PC-9 (cell line): ENCODE results near the gene CAMK2B. TPM values are rescaled to one million over a fixed set of nuclear protein-coding genes. Genes with fewer than 3 reads are reported as not detected.

Experiments used
- BruUV-seq: library from RNA; stranded (reverse); fragments of 400-500 nt; replicated peaks from 2 replicates; lab custom pipeline; 2021; lab: Mats Ljungman, UMichigan
- CTCF ChIA-PET: fragments of 300-600 bp; sonication (Branson Sonifier 250); formaldehyde crosslinking; loops from one replicate; lab custom pipeline; 2022; ENCODE audit warnings: antibody characterized with exemption; lab: Charles Lee
- POLR2A ChIA-PET: fragments of 300-600 bp; sonication (Branson Sonifier 250); formaldehyde crosslinking; loops from one replicate; lab custom pipeline; 2022; ENCODE audit warnings: antibody characterized with exemption; ENCODE audit not compliant: unreplicated experiment; lab: Charles Lee
- DNase-seq, 2 experiments: peaks; one replicate each; pipeline versions ENCODE4 v3.0.0 to v3.0.0-alpha.2; 2015 to 2022; ENCODE audit warnings: mixed read lengths in 1 of 2
- H2AFZ ChIP-seq: fragments of 200-600 bp; sonication (generic); 2 replicates; pipeline ENCODE4 v1.8.1; 2017; ENCODE audit warnings: antibody characterized with exemption
- H3F3A ChIP-seq: fragments of 200-600 bp; sonication (generic); 2 replicates; pipeline ENCODE4 v1.8.1; 2017; ENCODE audit warnings: antibody characterized with exemption, mild to moderate bottlenecking, low read depth; ENCODE audit not compliant: insufficient read depth
- H3K27ac ChIP-seq: fragments of 200-600 bp; sonication (generic); 2 replicates; pipeline ENCODE4 v1.6.1; 2016; ENCODE audit warnings: mixed run types
- H3K27me3 ChIP-seq: fragments of 200-600 bp; sonication (generic); 2 replicates; pipeline ENCODE4 v1.6.1; 2016; ENCODE audit warnings: low read depth, mixed run types; ENCODE audit not compliant: insufficient read depth
- H3K36me3 ChIP-seq: fragments of 200-600 bp; sonication (generic); 2 replicates; pipeline ENCODE4 v1.6.1; 2016; ENCODE audit warnings: low read depth, mixed run types
- H3K4me1 ChIP-seq: fragments of 200-600 bp; sonication (generic); replicated peaks from 2 replicates; pipeline ENCODE4 v1.6.1; 2016; ENCODE audit warnings: mixed run types; ENCODE audit not compliant: insufficient read depth
- H3K4me2 ChIP-seq: fragments of 200-600 bp; sonication (generic); 2 replicates; pipeline ENCODE4 v1.6.1; 2017; ENCODE audit warnings: mixed run types
- H3K4me3 ChIP-seq: fragments of 200-600 bp; sonication (generic); 2 replicates; pipeline ENCODE4 v1.6.1; 2016; ENCODE audit warnings: mixed run types
- H3K79me2 ChIP-seq: fragments of 200-600 bp; sonication (generic); 2 replicates; pipeline ENCODE4 v1.6.1; 2017; ENCODE audit warnings: low read depth, mixed run types
- H3K9me2 ChIP-seq: fragments of 200-600 bp; sonication (generic); 2 replicates; pipeline ENCODE4 v1.8.1; 2017; ENCODE audit warnings: mild to moderate bottlenecking; ENCODE audit not compliant: insufficient read depth
- H3K9me3 ChIP-seq: fragments of 200-600 bp; sonication (generic); 2 replicates; pipeline ENCODE4 v1.8.1; 2016; ENCODE audit warnings: low read depth; ENCODE audit not compliant: insufficient read depth
- H4K20me1 ChIP-seq: fragments of 200-600 bp; sonication (generic); 2 replicates; pipeline ENCODE4 v1.8.1; 2017; ENCODE audit not compliant: insufficient read depth
- EZH2 ChIP-seq: fragments of 200-600 bp; sonication (generic); IDR thresholded peaks from 2 replicates; pipeline ENCODE4 v1.8.0; 2017; ENCODE audit warnings: antibody characterized with exemption, low read depth
- intact Hi-C: fragments of 100-400 bp; cut with micrococcal nuclease; formaldehyde crosslinking; loops from one replicate; pipeline ENCODE4 v1.10.0; 2022; ENCODE audit not compliant: unreplicated experiment
- total RNA-seq: library from RNA; stranded (reverse); gene quantifications from 2 replicates; pipeline ENCODE4 v1.2.3, GENCODE V29; 2021
- TF ChIP-seq, protein P1 (sequence below): fragments of 200-600 bp; sonication (generic); conservative IDR thresholded peaks from 2 replicates; pipeline ENCODE4 v1.6.1; 2017; ENCODE audit warnings: mixed run types, antibody characterized with exemption, mild to moderate bottlenecking, moderate library complexity

CAMK2B gene
- total RNA-seq, 1 experiment from 2014 or later, result 0.15 TPM

DNA sequence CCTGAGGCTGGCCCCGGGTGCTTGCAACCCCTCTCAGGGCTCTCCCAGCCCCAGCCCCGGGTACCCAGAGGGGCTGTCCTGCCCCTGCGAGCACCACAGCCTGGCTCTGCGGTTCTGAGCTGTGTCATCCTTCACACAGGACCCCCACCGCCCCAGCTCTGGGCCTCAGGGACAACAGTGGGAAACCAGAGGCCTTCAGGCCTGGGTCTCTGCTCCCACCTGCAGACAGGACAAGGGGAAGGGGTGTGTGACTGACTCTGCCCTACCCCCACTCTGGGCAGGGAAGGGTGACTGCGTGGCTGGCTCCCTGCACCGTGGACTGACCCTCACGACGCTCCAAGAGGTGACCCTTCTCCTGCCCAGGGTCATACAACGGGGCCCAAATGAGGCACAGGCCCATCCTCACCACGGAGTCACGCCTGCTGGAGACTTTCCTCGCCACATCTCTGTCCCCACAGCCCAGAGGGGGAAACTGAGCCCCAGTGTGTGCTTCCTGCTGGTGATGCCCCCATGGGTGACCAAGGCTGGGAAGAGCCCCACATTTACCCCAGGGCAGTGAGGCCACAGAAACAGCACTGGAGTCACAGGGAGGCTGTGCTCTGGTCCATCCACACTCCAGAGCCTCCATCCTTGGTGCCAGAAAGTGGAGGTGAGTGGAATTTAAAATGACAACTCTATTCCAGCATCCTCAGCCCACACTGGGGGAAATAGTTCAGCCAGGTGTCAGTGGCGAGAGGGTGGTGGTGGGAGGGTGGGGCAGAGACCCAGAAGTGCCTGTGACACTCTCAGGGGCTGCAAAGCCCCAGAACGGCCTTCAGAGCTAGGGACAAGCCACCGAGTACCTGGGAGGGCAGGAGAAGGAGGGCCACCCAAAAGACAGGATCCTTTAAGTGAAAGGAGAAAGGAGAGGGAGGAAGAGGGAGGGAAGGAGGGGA is 13.6 kb downstream of the CAMK2B start:
- H3K79me2 ChIP-seq, result no peaks in the 10 kb centered on the region
- no peak overlapping the region for H2AFZ ChIP-seq
- CTCF ChIA-PET, result no interaction called here
- H3F3A ChIP-seq, result no peaks in the 10 kb centered on the region
- no peak overlapping the region for H3K4me2 ChIP-seq
- peaks cover 7% of the 10 kb centered on the region for H3K27me3 ChIP-seq
- POLR2A ChIA-PET, result no interaction called here
- H3K4me3 ChIP-seq, result no peak overlapping the region
- H3K9me2 ChIP-seq, result no peaks in the 10 kb centered on the region
- no peak overlapping the region for H3K27ac ChIP-seq
- H3K4me1 ChIP-seq, result no peaks in the 10 kb centered on the region
- H3K9me3 ChIP-seq, result peaks cover 4% of the 10 kb centered on the region; the same call in 1 of the 2 replicates
- H3K36me3 ChIP-seq, result no peaks in the 10 kb centered on the region
- intact Hi-C loops, result no loop called here
- DNase-seq, result no peak
- H4K20me1 ChIP-seq, result 0 out of 2 replicates have a peak, but pooled peaks cover 4% of the 10 kb centered on the region
- TF ChIP-seq, protein P1, sequence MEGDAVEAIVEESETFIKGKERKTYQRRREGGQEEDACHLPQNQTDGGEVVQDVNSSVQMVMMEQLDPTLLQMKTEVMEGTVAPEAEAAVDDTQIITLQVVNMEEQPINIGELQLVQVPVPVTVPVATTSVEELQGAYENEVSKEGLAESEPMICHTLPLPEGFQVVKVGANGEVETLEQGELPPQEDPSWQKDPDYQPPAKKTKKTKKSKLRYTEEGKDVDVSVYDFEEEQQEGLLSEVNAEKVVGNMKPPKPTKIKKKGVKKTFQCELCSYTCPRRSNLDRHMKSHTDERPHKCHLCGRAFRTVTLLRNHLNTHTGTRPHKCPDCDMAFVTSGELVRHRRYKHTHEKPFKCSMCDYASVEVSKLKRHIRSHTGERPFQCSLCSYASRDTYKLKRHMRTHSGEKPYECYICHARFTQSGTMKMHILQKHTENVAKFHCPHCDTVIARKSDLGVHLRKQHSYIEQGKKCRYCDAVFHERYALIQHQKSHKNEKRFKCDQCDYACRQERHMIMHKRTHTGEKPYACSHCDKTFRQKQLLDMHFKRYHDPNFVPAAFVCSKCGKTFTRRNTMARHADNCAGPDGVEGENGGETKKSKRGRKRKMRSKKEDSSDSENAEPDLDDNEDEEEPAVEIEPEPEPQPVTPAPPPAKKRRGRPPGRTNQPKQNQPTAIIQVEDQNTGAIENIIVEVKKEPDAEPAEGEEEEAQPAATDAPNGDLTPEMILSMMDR, result no peak
- TF ChIP-seq EZH2, result no peak
- BruUV-seq, result no TSS peak

DNA sequence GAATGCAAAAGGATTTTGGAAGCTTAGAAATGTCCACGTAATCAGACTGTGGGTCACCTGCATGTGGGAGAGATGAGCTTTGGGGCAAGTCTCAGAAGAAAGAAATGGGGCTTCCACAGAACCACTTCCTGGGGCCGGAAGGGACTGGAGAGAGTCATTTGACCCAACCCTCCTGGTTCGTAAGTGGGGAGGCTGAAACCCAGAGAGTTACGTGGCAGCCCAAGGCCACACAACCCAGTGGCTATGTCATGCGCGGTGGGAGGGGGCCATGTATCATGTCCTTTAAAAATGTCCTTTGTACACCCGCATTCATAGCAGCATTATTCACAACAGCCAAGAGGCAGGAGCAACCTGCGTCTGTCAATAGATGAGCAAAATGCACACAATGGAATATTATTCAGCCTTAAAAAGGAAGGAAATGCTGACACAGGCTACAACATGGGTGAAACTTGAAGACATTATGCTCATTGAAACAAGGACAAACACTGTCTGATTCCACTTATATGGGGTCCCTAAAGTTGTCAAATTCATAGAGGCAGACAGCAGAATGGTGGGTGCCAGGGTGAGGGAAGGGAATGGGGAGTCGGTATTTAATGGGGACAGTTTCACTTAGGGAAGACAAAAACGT is 15.1 kb downstream of the CAMK2B start:
- Histone ChIP-seq H3K4me1 (no peaks in the 10 kb centered on the region), H3K4me2 (no peak overlapping the region), H3K36me3 (no peaks in the 10 kb centered on the region), H3K9me2 (no peaks in the 10 kb centered on the region), H2AFZ (no peak overlapping the region), H3F3A (no peaks in the 10 kb centered on the region), H3K27ac (no peak overlapping the region), H3K9me3 (peaks cover 3% of the 10 kb centered on the region; the same call in 1 of the 2 replicates), H4K20me1 (0 out of 2 replicates have a peak, but pooled peaks cover 4% of the 10 kb centered on the region), H3K79me2 (no peaks in the 10 kb centered on the region), H3K4me3 (no peak overlapping the region), H3K27me3 (peaks cover 7% of the 10 kb centered on the region)
- no peak for DNase-seq
- intact Hi-C loops, result no loop called here
- BruUV-seq, result no TSS peak
- TF ChIP-seq, protein P1, result no peak
- no peak for TF ChIP-seq EZH2
- ChIA-PET POLR2A (no interaction called here), CTCF (interaction anchor here (0.7 kb wide), 1 partner anchor 291 kb away, joined by 4 read pairs; no protein-coding TSS in a partner anchor)

DNA sequence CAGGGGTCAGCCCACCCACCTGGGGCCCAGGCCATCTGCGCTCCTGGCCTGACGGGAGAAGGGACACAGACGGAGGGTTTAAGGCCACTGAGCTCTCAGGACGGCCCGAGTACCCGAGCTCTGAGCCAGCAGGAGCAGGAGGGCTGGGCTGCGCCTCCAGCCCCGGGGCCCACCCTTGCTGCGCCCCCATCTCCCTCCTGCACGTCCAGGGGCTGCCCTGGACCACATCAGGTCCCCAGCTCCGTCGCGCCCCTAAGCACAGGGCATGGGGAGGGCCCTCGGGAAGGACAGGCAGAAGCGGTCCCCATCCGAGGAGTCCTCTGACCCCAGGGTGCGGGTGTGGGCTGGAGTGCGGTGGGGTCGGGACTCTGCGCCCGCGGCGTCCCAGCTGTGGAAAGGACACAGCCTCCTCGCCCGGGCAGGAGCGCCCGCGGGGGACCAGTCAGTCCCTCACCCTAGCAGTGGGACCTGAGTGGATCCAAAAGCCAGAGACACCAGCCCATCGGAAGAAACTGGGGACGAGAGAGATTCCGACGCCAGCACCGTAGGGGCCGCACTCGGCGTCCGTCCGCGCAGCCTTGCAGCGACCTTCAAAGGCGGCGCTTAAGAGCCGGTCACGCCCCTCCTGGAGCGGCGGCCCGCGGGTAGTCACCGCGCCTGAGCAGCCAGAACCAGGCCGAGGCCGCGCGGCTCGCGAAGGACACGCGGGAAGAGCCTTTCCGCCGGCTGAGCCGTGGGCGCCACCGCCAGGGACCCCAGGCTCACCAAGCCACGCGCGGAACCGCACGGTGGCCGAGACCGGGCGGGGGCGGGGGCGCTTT is 15.9 kb downstream of the CAMK2B start:
- Histone ChIP-seq H3K9me2 (no peaks in the 10 kb centered on the region), H3K79me2 (no peaks in the 10 kb centered on the region), H3K36me3 (no peaks in the 10 kb centered on the region), H4K20me1 (0 out of 2 replicates have a peak, but pooled peaks cover 4% of the 10 kb centered on the region), H3K27me3 (peaks cover 3% of the 10 kb centered on the region), H3K9me3 (no peaks in the 10 kb centered on the region), H2AFZ (no peak overlapping the region), H3F3A (no peaks in the 10 kb centered on the region), H3K4me2 (no peak overlapping the region), H3K27ac (no peak overlapping the region), H3K4me3 (no peak overlapping the region), H3K4me1 (no peaks in the 10 kb centered on the region)
- TF ChIP-seq EZH2, result no peak
- TF ChIP-seq, protein P1, result no peak
- intact Hi-C loops, result no loop called here
- CTCF ChIA-PET, result interaction anchor here (0.7 kb wide), 1 partner anchor 290 kb away, joined by 4 read pairs; no protein-coding TSS in a partner anchor
- peak in 1 of 2 experiments; percentile 50 for DNase-seq
- POLR2A ChIA-PET, result no interaction called here
- BruUV-seq, result no TSS peak
